Keratinocyte (primary cell): ENCODE data around the gene TAOK3.

Experiments
- CTCF ChIP-seq, 3 experiments: IDR thresholded peaks in 1 of 3; conservative IDR thresholded peaks in 1 of 3; optimal IDR thresholded peaks in 1 of 3; 2 replicates in 2 of 3; 3 replicates in 1 of 3; pipeline versions ENCODE3 to v1.5.1; 2011; ENCODE audit warnings: low read length in 3 of 3, mild to moderate bottlenecking in 3 of 3, moderate library complexity in 2 of 3, control low read depth in 1 of 3, inconsistent platforms in 1 of 3; ENCODE audit not compliant: insufficient read depth in 2 of 3; ENCODE audit errors: extremely low read depth in 1 of 3
- EZH2 ChIP-seq: IDR thresholded peaks from one replicate; pipeline ENCODE4 v1.6.1; 2012; ENCODE audit warnings: inconsistent platforms, mild to moderate bottlenecking, low read length, moderate library complexity

DNA sequence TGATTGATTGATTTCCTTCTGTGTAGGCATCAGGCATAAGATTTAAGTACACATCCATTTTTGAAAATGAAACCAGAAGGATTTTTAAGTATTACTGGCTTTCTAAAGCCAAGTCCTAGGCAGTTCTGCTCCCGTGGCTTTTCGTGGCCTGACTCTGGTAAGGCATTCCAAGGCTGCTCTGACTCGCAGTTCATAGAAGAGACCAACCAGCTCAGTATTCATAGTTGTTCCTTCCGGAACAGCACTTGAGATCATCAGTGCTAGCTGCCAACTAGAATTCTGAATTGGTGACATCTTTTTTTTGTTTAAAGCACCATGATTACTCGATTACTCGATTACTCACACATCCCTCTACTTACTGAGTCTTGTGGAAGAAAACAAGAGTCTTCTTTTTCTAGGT lies 29.5 kb upstream of the TAOK3 start:
- TF ChIP-seq CTCF (optimal IDR thresholded peaks at IDR 0.05 in 1 of 3, IDR thresholded peaks at IDR 0.05 in 1 of 3, conservative IDR thresholded peaks at IDR 0.05 in 1 of 3; ENCODE audit: extremely low read depth in 1 of 3, insufficient read depth in 2 of 3, low read length in 3 of 3) (no peak), EZH2 (no peak)
